Endodermal cell (in vitro differentiated cells): ENCODE results near the gene SLC3A2. TPM values are rescaled to one million over a fixed set of nuclear protein-coding genes. Genes with fewer than 3 reads are reported as not detected.

Source experiments
- DNase-seq: peaks from one replicate; pipeline ENCODE4 v3.0.0-alpha.2; 2017
- H3K27ac ChIP-seq: 2 replicates; pipeline ENCODE4 v1.5.1; 2013; ENCODE audit warnings: mild to moderate bottlenecking, low read depth, low read length, moderate library complexity
- H3K27me3 ChIP-seq: 2 replicates; pipeline ENCODE4 v1.6.1; 2013; ENCODE audit warnings: mild to moderate bottlenecking, low read length, moderate library complexity; ENCODE audit not compliant: insufficient read depth, control insufficient read depth, poor library complexity, severe bottlenecking
- H3K36me3 ChIP-seq: 2 replicates; pipeline ENCODE4 v1.7.0; 2013; ENCODE audit warnings: mild to moderate bottlenecking, low read length, moderate library complexity; ENCODE audit not compliant: control insufficient read depth, insufficient read depth
- H3K4me1 ChIP-seq: one replicate; pipeline ENCODE4 v1.7.0; 2013; ENCODE audit warnings: low read length; ENCODE audit not compliant: control insufficient read depth, insufficient read depth
- H3K4me3 ChIP-seq: 2 replicates; pipeline ENCODE4 v1.5.1; 2013; ENCODE audit warnings: mild to moderate bottlenecking, low read length, moderate library complexity
- H3K9ac ChIP-seq: 2 replicates; pipeline ENCODE4 v1.6.1; 2013; ENCODE audit warnings: mild to moderate bottlenecking, low read length, moderate library complexity; ENCODE audit not compliant: poor library complexity, severe bottlenecking; ENCODE audit errors: extremely low read depth
- H3K9me3 ChIP-seq: 2 replicates; pipeline ENCODE4 v1.6.1; 2013; ENCODE audit warnings: mild to moderate bottlenecking, low read length, moderate library complexity; ENCODE audit not compliant: control insufficient read depth
- H3K27ac Mint-ChIP-seq: 2 replicates; pipeline ENCODE4 v1.8.0; 2020; ENCODE audit warnings: mixed read lengths
- H3K27me3 Mint-ChIP-seq: 2 replicates; pipeline ENCODE4 v1.8.0; 2021; ENCODE audit warnings: mild to moderate bottlenecking, mixed read lengths; ENCODE audit not compliant: insufficient read depth
- H3K36me3 Mint-ChIP-seq: 2 replicates; pipeline ENCODE4 v1.8.0; 2020; ENCODE audit warnings: low read depth, mixed read lengths
- H3K4me1 Mint-ChIP-seq: 2 replicates; pipeline ENCODE4 v1.8.0; 2020; ENCODE audit warnings: mixed read lengths
- H3K4me3 Mint-ChIP-seq: 2 replicates; pipeline ENCODE4 v1.8.0; 2020; ENCODE audit warnings: mild to moderate bottlenecking, moderate library complexity, mixed read lengths
- H3K9me3 Mint-ChIP-seq: 2 replicates; pipeline ENCODE4 v1.8.0; 2020; ENCODE audit warnings: mild to moderate bottlenecking, mixed read lengths
- CTCF ChIP-seq: fragments of 200-600 bp; sonication (generic); conservative IDR thresholded peaks from 2 replicates; pipeline ENCODE4 v1.5.0; 2021; ENCODE audit warnings: antibody characterized with exemption, mild to moderate bottlenecking
- WGBS, 2 experiments: methylation state at CpG; one replicate each; pipeline versions ENCODE4 v1.1.5 to v1.1.7; 2013; ENCODE audit warnings: missing lambda C conversion rate in 2 of 2, mixed read lengths in 1 of 2; ENCODE audit not compliant: insufficient coverage in 1 of 2, insufficient read length in 1 of 2; 5-methylcytosine and 5-hydroxymethylcytosine counted together
- total RNA-seq, 2 donors: library from RNA; stranded (reverse); fragmentation: NEBNext Ultra II Directional in 1 of 2; extraction: Animal tissue kit (Norgen Biotek cat#: 25700) in 1 of 2; gene quantifications; 2 replicates in 1 of 2; 3 replicates in 1 of 2; pipeline ENCODE4 v1.2.1, GENCODE V29; 2021

Gene SLC3A2
- total RNA-seq, 2 donors from 2014 or later: 438 to 488 TPM

- H3K4me3 ChIP-seq: peak overlapping the region; percentile 96
- peaks cover 43% of the 10 kb centered on the region for H3K36me3 Mint-ChIP-seq
- WGBS, 2 experiments: 30 to 64% methylated on average over 2 to 3 of the region's 3 CpGs
- no peak overlapping the region for H3K27ac ChIP-seq
- H3K9ac ChIP-seq: peak overlapping the region; percentile 100
- peaks cover 3% of the 10 kb centered on the region for H3K9me3 ChIP-seq
- H3K9me3 Mint-ChIP-seq: peaks cover 7% of the 10 kb centered on the region
- H3K4me3 Mint-ChIP-seq: peak overlapping the region; percentile 100
- no peaks in the 10 kb centered on the region for H3K27me3 ChIP-seq
- H3K27ac Mint-ChIP-seq: peak overlapping the region; percentile 81
- no peak for DNase-seq
- TF ChIP-seq CTCF: no peak
- H3K27me3 Mint-ChIP-seq: no peaks in the 10 kb centered on the region
- peaks cover 38% of the 10 kb centered on the region for H3K36me3 ChIP-seq
- peaks cover 24% of the 10 kb centered on the region for H3K4me1 Mint-ChIP-seq
- peaks cover 5% of the 10 kb centered on the region for H3K4me1 ChIP-seq
Measured at GRCh38 chr11:62851807-62852522, 28.7 kb upstream of the SLC3A2 start.

GRCh38 chr11:62852523-62853188, 28.0 kb upstream of the SLC3A2 start:
- H3K4me3 Mint-ChIP-seq: peak overlapping the region; percentile 100
- H3K27ac Mint-ChIP-seq: peak overlapping the region; percentile 100
- no peaks in the 10 kb centered on the region for H3K9me3 ChIP-seq
- no peaks in the 10 kb centered on the region for H3K27me3 Mint-ChIP-seq
- peak overlapping the region; percentile 100 for H3K9ac ChIP-seq
- peaks cover 3% of the 10 kb centered on the region for H3K9me3 Mint-ChIP-seq
- no peaks in the 10 kb centered on the region for H3K27me3 ChIP-seq
- H3K36me3 Mint-ChIP-seq: peaks cover 43% of the 10 kb centered on the region
- TF ChIP-seq CTCF: no peak
- peaks cover 38% of the 10 kb centered on the region for H3K36me3 ChIP-seq
- no peak for DNase-seq
- peaks cover 5% of the 10 kb centered on the region for H3K4me1 ChIP-seq
- H3K4me1 Mint-ChIP-seq: peaks cover 26% of the 10 kb centered on the region
- H3K4me3 ChIP-seq: peak overlapping the region; percentile 96
- H3K27ac ChIP-seq: peak overlapping the region; percentile 4

GRCh38 chr11:62853279-62853965, 27.3 kb upstream of the SLC3A2 start:
- Histone ChIP-seq H3K27me3 (no peaks in the 10 kb centered on the region), H3K4me3 (peak overlapping the region; percentile 96), H3K27ac (peak overlapping the region; percentile 16), H3K9me3 (no peaks in the 10 kb centered on the region), H3K36me3 (peaks cover 38% of the 10 kb centered on the region), H3K4me1 (peaks cover 5% of the 10 kb centered on the region), H3K9ac (peak overlapping the region; percentile 100)
- Mint-ChIP-seq H3K4me3 (peak overlapping the region; percentile 100), H3K36me3 (peaks cover 43% of the 10 kb centered on the region), H3K9me3 (no peaks in the 10 kb centered on the region), H3K27me3 (no peaks in the 10 kb centered on the region), H3K27ac (peak overlapping the region; percentile 100), H3K4me1 (peaks cover 34% of the 10 kb centered on the region)
- 46 to 49% methylated on average over 6 to 7 of the region's 7 CpGs for WGBS, 2 experiments
- no peak for TF ChIP-seq CTCF
- DNase-seq: no peak
